ENCODE data around the gene HEG1.

- no peak for TF ChIP-seq POLR2A (IDR thresholded peaks at IDR 0.05)
- no peak for TF ChIP-seq CTCF (IDR thresholded peaks at IDR 0.05)
Measured at GRCh38 chr3:124967964-124968363, 87.8 kb downstream of the HEG1 start.
